ENCODE data around the gene KCNK6.

DNA sequence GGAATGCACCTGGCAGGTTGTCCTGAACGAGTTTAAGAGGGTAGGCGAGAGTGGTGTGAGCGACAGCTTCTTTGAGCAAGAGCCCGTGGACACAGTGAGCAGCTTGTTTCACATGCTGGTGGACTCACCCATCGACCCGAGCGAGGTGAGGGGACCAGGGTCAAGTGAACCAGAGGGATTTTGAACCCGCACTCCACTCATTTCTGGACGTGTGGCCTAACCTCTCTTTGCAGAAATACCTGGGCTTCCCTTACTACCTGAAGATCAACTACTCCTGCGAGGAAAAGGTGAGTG is 17.7 kb downstream of the KCNK6 start:
- TF ChIP-seq POLR2AphosphoS5 (IDR thresholded peaks at IDR 0.05; ENCODE audit: low read depth, low read length) (no peak), POLR2A (IDR thresholded peaks at IDR 0.05; ENCODE audit: low read depth, low read length) (no peak), TAF1 (IDR thresholded peaks at IDR 0.05; ENCODE audit: low read depth, low read length) (no peak), SPI1 (IDR thresholded peaks at IDR 0.05; ENCODE audit: low read depth, low read length) (no peak)

Measured in GM12891 (cell line).